IPS DF 4.7 (cell line): ENCODE results near the gene GNAS.
"Not testable (repeated sequence)": the region's sequence is repeated elsewhere in the genome, so short reads cannot be mapped to it uniquely, and the experiment has no call there.

Experiments used
- DNase-seq: peaks from one replicate; pipeline ENCODE4 v3.0.0-alpha.2; 2013; ENCODE audit warnings: low spot score; ENCODE audit errors: extremely low read depth

Gene GNAS

GRCh38 chr20:58852543-58853271 is at the start of gene GNAS:
GNAS (plus strand) TSS chr20:58852716.
- no peak for DNase-seq

GRCh38 chr20:58803533-58803932 is 49.0 kb upstream of the GNAS start:
- no peak for DNase-seq

DNA sequence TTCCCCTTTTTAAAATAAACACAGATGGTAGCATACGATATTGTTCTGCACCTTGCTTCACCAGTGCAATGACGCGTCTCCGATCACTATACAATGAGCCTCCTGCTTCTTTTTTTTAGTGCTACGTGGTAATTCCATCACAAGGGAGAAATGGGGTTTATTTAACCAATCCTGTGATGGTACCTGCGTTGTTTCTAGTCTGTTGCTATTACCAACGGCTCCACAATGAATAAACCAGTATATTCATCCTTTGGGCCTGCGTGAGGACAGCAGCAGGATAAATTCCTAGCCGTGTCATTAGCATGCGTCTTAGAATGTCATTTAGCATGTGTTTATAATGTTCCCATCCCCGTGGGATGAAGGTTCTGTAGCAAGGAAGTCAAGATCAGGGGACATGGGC is 44.7 kb upstream of the GNAS start:
- no peak for DNase-seq

DNA sequence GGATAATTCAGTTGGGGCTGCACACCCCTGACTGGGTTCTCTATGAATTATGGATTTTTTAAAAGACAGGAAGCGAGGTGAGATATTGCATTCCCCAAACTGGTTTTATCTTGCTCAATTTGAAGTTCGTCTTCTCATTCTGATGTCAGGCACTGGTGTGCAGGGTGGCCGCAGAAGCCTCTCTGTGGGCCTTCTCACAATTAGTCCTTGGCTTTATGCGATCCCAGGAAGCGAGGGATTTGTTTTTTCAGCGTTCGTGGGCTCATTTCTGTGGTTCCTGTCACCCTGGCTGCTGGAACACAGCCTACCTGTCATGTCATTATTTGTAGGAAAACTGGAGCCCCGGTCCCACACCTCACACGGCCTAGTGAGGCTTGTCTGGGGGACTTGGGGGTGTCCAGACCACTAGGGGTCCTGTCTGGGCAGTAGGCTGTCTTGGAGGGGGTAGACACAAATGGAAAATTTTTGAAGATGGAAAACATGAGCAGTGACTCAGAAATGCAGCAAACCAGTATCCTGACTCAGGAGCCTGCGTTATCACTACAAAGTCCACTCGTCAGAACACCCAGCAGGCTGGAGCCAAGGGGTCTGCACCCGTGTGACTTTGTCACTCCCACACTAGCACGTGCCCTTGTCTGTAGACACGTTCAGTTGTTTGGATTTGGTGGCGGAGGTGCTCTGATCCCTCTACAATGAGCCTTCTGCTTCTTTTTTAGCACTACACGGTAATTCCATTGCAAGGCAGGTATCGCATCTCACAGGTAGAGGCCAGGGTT is 44.1 kb upstream of the GNAS start:
- DNase-seq: no peak

- DNase-seq: no peak
Observed at GRCh38 chr20:58810116-58810878, 42.2 kb upstream of the GNAS start.

DNA sequence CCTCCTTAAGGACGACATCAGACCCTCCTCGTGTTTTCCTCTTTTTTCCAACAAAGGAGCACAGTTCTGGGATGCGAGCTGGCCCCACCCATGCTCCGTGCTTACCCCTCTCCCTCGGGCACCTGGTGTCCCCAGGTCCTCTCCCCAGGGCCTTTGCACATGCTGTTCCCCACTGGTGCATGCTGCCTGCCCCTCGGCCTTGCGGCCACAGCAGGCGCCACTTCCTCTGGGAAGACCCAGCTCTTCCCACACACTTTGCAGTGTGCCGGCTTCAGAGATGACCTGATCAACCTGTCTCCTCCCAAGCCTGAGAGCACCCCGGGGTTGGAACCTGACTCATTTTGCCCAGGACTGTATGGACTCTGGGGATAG is 41.7 kb upstream of the GNAS start:
- DNase-seq: no peak

DNA sequence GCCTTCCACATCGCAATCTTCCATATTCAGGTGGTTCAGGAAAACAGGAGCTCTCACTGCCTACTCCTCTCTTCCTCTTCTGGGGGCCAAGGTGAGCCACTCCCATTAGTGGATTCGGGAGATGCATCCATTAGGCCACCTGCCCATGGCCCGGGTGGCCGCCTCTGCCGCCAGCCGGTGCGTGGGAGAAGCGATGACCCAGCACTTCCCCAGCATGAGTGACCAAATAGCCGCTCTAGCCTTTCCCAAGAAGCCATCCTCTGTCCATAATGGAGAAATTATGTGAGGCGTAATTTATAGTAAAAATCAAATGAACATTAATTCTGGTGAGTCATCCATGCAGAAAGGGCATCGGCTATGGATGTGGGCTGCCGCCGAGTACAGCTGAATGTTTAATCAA is 41.2 kb upstream of the GNAS start:
- DNase-seq: no peak

GRCh38 chr20:58813369-58813768 is 39.1 kb upstream of the GNAS start:
- no peak for DNase-seq

DNA sequence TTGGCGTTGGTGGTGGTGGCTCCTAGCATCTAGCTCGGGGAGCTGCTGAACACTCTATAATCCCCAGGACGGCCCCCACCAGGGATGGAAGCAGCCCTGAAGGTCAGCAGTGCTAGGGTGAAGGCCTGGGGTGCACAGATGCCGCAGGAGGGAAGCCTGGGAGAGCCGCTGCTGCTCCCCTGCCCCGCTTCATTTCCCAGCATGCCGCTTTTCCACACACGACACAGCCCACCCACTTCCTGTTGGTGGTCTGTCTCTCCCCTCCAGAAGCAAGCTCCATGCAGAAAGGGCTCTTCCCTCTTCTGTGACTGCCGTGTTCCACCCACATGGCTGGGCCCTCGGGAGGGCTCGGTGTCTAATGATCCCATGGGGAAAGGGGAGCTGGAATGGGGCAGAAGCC is 37.1 kb upstream of the GNAS start:
- no peak for DNase-seq

- DNase-seq: no peak
Observed at GRCh38 chr20:58816051-58816450, 36.5 kb upstream of the GNAS start.

DNA sequence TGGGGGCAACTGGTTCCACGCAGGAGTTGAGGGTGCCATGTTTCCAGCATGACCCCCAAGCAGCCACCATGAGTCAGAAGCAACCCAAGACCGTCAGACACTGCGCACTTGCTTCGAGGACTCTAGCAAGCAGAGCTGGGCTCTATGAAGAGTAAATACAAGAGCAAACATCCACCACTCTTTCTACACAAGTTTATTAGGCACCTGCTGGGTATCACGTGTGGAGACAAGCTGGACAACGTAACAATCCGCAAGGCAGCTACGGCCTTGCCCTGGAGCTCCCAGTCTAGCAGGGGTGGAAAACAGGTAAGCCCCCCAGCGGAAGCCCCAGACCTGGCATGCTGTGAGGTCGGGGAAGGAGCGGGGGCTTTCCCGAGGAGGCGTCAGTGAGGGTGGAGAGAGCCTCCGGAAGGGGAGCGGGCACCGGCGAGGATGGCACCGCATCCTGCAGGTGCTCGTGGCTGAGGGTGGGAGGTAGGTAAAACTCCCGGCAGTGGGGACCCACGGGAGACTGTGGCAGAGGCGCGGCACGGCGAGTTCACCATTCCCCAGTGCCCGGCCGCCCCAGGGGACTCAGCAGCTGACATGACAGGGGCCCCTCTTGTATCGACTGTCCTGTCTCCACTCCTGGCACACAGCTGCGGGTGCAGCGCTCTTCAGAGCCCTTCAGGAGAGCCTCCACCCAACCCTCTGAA is 35.4 kb upstream of the GNAS start:
- DNase-seq: no peak

GRCh38 chr20:58817748-58818147 is 34.8 kb upstream of the GNAS start:
- DNase-seq: no peak

- DNase-seq: no peak
Observed at GRCh38 chr20:58818586-58819285, 33.8 kb upstream of the GNAS start.

GRCh38 chr20:58819921-58820320 is 32.6 kb upstream of the GNAS start:
- DNase-seq: no peak

- not testable (repeated sequence) for DNase-seq
Observed at GRCh38 chr20:58820515-58820914, 32.0 kb upstream of the GNAS start.

- DNase-seq: no peak
Observed at GRCh38 chr20:58822149-58822548, 30.4 kb upstream of the GNAS start.

DNA sequence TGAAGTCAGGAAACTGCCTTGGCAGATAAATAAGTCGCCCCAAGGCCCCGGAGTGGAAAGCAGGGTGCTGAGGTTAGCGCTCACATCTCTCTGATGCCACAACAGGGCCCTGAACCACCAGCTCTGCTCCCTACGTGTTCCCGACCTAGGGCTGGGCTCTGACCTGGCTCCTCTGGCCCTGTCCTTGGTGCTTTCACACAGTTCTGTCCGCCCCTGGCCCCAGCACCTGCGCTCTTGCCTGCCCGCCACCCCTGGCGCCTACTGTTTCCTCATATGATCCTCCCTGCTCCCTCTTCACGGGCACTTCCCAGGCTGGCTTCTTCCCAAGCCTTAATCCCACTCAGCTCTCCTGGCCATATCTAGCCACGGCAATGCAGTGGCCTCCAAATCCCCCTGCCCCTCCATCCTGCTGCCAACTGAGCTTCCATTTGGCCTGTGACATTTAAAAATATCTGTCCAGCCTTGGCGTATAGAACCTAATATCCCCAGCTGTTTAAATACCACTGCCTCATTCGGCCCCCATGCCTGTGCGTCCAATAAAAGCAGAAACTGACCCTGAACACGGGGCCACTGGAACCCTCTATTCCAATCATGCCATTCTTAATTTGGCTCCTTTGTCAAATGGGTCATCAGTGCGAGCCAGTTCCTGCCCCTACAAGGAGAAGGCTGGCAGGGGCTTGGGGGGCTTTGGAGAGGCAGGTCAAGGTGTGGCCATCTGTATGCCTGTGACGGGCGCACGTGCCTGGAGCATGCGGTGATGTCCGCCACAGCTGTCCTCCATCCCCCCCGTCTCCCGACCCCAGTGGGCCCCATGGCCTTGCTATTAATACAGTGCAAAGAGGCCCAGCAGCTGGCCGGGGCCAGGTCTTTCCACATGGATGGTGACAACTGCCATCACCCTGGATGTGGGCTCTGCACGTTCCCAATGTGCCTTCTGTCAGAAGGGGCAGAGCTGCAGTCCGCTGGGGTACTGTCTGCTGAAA is 29.5 kb upstream of the GNAS start:
- no peak for DNase-seq

DNA sequence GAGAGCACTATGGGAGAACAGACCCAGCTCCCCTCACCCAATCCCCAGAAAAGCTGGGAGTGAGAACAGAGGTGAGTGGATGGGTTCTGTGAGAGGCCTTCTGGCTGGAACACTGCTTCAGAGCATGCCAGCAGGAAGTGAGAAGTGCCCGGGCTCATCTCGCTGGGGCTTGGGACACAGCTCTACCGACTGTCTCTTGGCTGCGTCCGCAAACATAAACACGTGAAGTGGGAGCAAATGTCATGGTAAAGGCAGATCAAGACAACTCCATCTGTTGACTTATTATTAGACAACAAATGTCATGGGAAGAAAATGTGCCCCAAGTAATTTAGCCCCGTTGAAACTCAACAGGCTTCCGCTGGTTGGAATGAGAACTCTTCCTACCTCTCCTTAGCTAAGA is 27.7 kb upstream of the GNAS start:
- no peak for DNase-seq

DNA sequence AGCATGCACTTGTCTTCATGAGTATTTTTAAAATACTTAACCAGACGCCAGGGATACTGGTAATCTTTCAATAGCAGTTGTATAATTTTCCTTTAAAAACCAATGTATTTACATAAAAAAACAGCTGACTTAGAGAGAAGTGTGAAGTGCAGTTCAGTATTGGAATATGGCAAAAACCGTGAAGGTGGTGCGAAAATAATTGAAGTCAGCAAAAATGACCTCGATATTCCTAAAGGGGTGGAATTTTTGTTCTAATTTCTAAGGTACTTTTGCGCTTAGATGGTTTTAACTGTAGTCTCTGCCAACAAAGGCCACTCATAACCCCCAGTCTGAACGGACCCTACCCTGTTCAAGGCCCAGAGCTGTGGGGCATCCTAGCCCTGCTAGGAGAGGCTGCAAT is 27.1 kb upstream of the GNAS start:
- no peak for DNase-seq

DNA sequence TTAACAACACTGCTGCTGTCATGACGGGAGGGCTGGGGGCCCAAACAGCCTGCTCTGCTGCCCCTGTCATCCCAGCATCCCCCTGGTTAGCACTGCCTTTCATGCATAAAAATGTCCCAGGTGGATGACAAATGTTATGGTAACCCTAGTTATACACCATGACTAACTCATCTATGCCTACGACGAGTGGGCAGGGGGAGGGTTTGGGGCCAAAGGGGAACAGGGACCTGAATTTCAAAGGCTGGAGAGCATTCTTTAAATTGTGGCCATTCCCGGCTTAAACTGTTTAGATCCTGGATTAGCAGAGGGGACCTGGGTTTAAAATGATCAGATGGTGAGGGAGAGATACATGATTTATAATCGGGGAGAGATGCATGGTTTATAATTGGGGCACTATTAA is 26.2 kb upstream of the GNAS start:
- no peak for DNase-seq
